Renal cortex interstitium (tissue), 11 donors: Measurements from ENCODE around the gene DYNLRB2. TPM values are rescaled to one million over a fixed set of nuclear protein-coding genes. Genes with fewer than 3 reads are reported as not detected.

ENCODE experiments used
- DNase-seq, 11 donors: peaks; one replicate each; pipeline ENCODE4 v3.0.0-alpha.2; 2013; ENCODE audit warnings: low read depth in 9 of 11, low spot score in 4 of 11; ENCODE audit errors: extremely low read depth in 1 of 11
- polyA plus RNA-seq, 3 donors: library from polyadenylated mRNA; unstranded; fragments of 120-200 nt; gene quantifications; one replicate each; pipeline ENCODE4 v1.2.1, GENCODE V29; 2013; ENCODE audit not compliant: insufficient read length in 3 of 3

The DYNLRB2 gene
- polyA plus RNA-seq, 3 donors = 7.5 to 9.4 (median 7.6) TPM

DNA sequence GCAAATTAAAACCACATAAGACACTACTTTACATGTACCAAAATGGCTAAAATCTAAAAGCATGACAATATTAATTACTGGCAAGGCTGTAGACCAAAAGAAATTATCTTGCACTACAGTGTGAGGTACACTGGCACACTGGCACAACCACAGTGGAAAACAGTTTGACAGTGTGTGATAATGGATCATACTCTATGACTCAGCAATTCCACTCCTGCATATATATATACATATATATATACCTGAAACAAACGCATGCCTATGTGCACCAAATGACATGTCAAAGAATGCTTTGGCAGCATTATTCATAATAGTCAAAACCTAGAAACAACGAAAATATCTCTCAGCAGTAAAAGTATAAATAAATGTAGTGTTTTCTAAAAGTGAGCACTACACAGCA, 4.6 kb upstream of the DYNLRB2 start:
- DNase-seq = no peak

DNA sequence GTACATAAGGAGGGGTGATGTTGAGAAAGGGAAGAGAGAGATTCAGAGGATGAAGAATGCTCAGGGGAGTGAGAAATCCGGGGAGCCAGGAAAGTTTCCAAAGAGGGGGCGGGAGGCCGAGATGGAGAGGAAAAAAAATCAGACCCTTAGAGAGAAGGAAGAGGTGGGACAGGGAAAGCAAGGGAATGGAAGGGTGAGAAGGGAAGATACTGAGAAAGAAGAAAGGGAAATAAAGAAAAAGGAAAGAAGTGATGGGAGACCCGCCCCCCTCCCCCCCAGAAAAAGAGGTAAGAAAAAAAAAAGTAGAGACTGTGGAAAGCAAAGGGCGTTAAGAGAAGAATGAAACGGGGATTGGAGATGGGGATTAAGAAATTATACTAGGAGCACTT, 507 bp downstream of the DYNLRB2 start:
- DNase-seq = no peak

DNA sequence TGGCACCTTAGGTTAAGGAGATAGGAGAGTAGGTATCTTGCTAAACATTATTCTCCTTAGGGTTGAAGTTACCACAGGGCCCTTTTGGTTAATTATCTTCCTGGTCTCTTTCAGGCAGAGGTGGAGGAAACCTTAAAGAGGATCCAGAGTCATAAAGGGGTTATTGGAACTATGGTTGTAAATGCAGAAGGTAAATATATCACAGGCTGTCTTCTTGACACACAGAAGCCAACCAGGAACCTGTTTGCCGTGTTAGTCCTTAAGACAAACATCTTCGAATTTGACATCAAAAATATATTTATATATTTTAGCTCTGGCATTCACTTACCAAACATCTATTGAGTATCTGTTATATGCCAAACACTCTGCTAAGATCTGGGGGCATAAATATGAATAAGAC, 2.4 kb downstream of the DYNLRB2 start:
- DNase-seq = no peak

DNA sequence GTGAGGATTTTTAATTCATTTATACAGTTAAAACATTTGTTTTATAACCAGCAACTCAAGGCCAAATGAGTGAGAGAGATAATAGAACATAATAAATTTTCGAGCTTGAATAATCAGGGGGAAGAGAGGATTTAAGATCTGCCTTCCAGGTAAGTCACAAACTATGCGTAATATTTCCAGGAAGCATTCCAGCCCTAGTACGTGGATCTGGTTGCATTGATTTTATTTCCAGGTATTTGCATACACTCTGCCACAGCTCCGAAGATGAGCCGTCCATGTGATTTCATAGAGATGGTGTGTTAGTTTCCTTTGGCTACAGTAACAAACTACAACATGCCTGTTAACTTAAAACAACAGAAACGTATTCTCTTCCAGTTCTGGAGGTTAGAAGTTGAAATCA, 3.5 kb downstream of the DYNLRB2 start:
- no peak for DNase-seq

DNA sequence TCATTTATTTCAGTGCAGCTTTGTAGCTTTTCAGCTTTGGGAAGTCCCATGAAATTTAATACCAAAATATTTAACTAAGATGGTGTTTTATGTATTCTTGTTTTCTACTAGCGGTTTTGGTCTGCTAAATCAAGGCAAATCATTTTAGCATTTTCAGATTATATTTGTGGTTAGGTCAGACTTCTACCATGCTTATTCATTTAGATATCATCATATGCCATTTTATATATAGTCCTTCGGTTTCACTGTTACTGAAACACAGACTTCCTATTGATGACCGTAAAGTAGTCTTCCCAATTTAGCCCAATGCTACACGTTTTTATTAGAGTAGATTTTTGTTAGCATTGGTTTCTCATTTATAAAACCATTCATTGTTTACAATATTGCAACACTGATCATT, 5.5 kb downstream of the DYNLRB2 start:
- DNase-seq = no peak

DNA sequence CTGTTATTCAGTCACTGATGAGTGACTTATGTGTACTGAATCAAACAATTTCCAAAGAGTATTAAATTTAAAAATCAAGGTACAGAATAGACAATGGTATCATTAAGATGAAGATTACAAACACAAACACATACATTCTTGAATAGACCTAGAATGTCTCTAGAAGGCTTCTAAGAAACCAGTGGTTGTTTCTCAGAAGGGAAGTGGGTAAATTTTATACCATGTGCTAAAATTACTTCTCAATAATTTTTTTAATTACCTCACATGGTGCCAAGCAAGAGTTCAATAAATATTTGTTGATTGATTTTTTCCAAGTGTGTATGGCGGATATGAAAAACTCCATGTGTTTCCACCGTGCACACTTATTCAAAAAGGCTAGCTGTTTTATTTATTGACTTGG, 6.4 kb downstream of the DYNLRB2 start:
- no peak for DNase-seq

DNA sequence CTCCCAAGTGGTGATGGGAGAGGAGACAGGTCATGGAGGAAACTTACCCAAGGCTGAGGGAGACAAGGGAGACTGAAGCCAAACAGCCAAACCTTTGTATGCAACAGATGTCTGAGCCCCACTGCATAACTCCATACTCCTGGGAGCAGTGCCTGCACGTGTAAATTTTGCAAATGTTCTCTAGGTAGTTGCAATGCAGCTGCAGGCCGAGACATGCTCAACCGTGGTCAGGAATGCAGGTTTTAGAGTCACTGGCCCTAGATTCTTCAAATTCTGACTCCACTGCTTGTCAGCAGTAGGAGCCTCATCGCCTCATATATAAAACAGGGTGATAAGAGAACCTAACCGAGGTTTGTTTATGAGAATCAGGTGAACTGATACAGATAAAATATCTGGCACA, 11.5 kb downstream of the DYNLRB2 start:
- no peak for DNase-seq

DNA sequence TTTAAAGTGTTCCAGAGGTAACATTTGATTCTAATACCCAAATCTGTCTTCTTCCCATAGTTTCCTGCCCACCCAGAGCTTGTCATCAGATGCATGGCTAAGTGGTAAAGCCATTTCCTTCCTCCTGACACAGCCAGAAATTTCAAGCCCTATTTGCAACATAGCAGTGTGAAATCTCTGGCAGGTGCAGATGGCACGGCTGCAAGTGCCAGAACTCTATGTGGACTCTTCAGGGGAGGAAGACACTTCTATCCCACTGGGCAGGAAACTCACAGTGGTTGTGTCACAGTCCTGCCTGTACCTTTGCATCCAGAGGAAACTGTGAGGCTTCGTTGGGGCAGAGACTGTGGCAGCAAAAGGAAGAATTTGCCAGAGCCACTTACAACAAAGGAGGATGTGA, 13.2 kb downstream of the DYNLRB2 start:
- no peak for DNase-seq

DNA sequence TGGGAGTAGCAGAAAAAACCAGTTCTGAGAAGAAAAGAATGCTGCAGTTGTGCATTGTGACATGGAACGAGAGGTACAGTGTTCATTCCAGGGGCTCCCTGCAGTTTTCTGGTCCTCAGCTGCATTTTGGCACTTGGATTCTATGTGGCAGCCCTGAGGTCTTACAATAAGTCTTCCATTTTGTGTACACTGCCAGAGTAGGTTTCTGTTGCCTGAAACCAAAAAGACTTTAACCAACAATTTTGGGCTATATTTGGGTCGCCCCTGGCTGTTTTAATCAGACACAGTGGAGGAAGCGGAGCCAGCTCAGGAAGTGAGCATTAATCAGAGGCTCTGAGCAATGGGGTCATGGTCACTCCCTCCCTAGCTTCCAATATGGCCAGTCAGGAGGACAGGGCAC, 15.7 kb downstream of the DYNLRB2 start:
- no peak for DNase-seq

DNA sequence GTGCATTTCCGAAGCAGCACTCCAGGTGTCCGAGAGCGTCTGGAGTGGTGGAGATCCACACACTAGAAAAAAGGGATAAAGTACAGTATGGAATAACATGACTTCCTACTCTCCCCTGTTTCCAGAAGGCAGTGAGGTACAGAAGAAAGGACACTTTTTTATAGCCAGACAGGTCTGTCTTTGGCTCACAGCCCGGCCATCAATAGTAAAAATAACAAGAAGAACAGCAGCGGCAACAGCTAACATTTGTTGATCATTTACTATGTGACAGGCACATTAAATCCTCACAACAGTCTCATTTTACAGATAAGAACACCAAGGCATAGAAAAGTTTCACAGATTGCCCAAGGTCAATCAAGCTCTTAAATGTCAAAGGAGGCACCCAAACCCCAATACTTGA, 16.2 kb downstream of the DYNLRB2 start:
- DNase-seq = no peak

DNA sequence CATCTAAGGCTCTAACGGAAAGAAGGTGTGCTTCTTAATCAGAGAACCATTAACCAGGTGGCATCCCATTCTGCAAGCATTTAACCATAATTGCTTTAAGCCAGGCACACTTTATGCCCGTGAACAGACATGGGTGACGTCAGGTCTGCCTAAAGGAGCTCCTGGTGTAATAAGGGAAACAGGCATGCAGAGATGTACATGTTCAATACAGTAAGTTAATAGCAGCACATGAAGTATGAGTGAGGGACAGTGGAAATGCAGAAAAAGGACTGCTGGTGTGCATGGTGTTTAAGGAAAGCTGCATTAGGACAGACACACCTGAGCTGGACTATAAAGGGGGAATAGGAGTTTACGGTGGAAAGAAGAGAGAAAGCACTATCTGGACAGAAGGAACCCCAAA, 18.6 kb downstream of the DYNLRB2 start:
- DNase-seq = no peak

DNA sequence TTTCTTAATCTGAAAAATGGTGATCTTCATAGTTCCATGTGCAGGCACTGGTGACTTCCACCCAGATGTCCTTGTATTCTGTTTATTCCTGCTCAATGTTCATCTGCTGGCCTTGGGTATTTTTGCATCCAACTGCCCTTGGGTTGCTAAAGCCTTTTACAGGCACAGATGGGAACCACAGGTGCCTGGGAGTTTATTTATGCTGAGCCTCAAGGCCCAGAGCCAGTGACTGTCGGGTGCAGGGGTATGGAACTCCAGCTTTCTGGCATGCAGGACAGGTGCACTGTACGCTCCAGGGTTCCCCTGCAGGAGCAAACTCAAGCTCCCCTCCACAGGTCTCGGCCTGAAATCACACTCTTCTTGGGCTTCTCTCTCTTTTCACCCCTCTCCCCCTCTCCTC, 22.3 kb downstream of the DYNLRB2 start:
- no peak for DNase-seq

DNA sequence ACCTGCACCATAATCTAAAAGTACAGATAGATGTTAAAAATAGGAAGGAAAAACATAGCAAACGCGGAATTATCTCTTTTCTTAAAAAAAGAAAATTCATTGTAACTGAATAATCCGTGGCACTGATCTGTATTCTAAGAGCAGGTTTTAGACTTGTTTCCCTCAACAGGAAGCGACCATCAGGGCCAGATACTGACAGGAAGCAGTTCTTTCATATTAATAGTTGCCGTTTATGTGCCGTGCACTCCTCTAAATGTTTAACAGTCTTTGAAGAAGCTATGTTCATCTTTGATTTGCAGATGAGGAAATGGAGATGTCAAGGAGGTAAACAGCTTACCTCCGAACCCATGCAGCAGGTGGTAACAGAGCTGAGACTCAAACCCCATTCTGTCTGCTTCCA, 23.6 kb downstream of the DYNLRB2 start:
- DNase-seq = no peak

DNA sequence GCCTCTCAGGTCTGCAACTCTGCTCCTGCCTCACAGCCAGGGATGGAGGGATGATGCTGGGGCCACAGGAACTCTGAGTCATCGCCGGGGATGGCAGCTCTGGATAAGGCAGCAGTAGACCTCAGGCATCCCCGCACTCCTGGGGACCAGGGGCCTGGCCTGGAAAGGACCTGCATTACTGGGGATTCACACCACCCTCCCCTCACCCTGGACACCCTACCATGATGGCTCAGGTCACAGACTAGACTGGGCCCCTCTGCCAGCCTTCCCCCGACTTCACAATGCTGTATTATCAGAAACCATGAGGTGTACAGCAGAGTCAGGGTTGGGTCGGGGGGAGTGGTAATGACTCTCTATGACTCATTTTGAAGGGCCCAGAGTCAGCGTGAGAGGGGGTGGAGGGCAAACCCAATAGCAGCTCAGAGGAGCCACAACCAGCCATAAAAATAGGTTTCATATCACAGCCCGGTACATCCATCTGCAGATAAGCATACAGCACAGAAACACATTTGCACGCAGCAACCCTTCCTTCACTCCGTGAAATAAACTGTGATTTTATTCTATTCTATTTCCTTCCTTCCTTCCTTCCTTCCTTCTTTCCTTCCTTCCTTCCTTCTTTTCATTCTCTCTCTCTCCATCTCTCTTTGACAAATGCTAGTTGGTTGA, 28.8 kb downstream of the DYNLRB2 start:
- DNase-seq = no peak

DNA sequence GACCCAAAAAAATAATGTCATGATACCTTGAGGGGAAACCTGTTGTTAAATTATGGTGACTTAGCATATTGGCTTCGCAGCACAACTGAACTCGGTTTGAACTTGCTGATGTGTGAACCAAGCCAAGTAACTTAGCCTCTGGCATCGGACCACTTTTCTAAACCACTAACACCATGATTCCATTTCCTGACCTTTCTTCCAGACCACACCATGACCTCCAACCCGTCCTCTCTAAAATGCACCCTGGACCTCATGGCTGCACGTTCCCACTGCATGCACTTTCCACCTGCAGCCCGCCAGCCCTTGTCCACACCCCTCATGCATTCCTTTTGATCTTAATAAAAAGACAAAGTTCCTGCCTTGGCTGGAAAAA, 29.3 kb downstream of the DYNLRB2 start:
- DNase-seq = peak in 5 of 11 donors; percentile 8 to 15 (median 10)

DNA sequence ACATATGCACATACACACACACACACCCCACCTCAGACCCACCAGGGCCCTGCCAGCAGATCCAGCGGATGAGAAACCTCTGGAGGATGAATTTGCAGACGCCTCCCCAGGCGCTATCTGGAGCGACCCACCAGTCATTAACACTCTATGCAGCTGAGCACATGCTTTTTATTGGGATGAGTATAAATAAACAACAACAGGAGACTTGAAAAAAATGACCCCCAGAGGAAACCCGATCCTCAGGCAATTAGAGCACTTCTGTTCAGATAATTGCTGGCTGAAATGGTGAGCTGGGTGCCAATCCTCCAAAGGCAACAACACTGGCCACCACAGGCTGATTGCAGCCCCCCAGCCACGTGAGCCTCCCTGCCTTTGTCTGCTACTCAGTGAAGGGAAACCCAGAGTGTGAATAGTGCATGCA, 32.9 kb downstream of the DYNLRB2 start:
- no peak for DNase-seq

DNA sequence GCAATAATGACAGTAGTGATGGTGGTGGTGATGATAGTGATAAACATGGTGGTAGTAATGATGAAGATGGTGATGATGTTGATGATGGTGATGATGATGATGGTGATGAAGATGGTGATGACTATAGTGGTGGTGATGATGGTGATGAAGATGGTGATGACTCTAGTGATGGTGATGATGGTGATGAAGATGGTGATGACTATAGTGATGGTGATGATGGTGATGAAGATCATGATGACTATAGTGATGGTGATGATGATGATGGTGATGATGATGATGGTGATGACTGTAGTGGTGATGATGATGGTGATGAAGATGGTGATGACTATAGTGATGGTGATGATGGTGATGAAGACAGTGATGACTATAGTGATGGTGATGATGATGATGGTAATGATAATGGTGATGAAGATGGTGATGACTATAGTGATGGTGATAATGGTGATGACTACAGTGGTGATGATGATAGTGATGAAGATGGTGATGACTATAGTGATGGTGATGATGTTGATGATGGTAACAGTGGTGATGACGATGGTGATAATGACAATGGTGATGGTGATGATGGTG, 35.6 kb downstream of the DYNLRB2 start:
- DNase-seq = no peak

DNA sequence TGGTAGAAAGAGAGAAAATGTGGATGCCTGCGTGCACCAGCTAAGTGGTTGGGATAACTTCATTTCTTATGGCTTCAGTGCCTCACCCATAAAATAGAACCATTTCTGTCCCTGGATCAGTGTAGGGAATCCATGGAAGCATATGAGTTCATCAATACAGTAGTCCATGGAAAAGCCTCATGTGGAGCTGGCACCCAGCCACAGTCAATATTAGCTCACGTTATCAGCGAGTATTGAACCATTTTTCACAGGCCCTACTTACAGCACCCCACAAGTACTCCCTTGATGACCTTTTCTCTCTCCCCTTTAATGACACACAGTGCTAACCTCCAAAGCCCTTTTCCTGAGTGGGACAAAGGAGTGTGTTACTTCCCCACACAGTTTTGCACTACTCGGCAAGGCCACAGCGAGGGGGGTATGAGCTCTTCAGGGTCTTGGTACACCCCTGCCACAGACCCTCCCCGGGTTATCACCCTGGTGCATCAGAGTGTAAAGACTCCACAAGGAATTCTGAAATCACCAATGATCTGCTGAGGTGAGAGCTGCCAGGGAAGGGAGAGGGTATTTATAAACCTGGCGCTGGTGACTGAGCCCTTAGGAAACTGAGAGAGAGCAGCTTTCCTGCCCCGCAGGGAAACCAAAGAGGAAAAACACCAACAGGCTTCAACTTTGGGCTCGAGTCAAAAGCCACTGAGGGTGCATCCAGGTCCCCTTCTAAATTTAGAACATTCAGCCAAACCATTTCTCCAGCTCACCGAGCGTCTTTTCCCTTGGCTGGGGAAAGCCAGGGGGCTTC, 36.9 kb downstream of the DYNLRB2 start:
- no peak for DNase-seq

DNA sequence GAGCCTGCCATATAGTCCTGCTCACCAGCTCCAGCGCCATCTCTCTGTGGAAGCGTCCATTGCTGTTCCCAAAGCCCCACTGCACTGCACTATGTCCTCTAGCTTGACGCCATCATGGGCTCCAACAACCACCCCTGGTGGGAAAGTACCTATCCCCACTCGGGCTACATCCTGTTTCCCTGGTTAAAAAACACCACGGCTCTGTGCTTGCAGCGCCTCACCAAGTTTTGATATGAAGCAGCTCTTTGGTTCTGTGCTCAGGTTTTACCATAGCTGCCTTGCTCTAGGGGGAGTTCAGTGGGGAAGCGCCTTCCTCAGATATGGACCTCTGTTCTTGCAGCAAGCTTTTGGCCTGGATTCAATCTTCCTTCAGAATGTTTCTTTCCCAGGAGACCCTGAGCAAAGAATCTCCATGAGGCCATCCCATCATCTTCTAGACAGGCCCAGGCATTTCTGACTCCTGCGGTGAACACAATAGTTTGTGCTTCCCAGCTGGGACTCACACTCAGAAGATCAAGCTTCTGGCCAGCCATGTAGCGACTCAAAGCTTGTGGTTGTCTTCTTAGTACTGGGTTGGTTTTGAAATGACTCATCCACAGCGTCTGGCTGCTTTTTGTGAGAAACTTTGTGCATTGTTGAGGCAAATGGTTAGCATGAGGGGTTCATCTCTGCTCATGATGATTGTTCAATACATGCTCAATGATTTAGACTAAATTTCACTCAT, 39.5 kb downstream of the DYNLRB2 start:
- DNase-seq = no peak

DNA sequence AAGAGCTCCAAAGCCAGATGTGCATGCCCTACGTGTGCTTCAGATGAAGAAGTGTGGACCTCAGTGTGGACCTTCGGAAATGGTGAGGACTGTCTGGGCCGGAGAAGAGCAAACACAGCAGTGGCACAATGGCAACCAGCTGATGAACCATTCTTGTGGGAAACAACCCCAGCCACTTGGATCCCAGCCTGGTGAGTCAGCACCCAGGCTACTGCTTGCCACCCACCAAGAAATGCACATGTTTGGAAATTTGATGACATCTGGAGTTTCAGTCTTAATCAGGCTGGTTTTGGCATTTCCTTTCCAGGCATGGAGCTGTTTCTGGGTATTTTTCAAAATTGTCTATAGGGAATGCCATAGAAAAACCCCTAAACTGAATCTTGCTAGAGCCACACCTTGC, 42.7 kb downstream of the DYNLRB2 start:
- DNase-seq = no peak
